Measurements from ENCODE around the gene MT1E.

- no peak for TF ChIP-seq CTCF (conservative IDR thresholded peaks at IDR 0.05; ENCODE audit: low read depth, low read length)
- TF ChIP-seq EZH2 (IDR thresholded peaks at IDR 0.05; ENCODE audit: low read length, unreplicated experiment) = no peak
- TF ChIP-seq EZH2phosphoT487 (IDR thresholded peaks at IDR 0.05; ENCODE audit: borderline replicate concordance, low read length) = no peak
Measured at GRCh38 chr16:56605475-56605874, 20.1 kb upstream of the MT1E start.

Measured in PC-3 (cell line).